PC-3 (cell line): ENCODE measurements around the gene ZNF236.

Experiments
- CTCF ChIP-seq: fragments of 300-600 bp; sonication (generic); conservative IDR thresholded peaks from 2 replicates; pipeline ENCODE4 v1.5.1; 2017; ENCODE audit warnings: antibody characterized with exemption, low read depth, mild to moderate bottlenecking, low read length
- EZH2 ChIP-seq: fragments of 300-600 bp; sonication (generic); IDR thresholded peaks from one replicate; pipeline ENCODE4 v1.6.1; 2017; ENCODE audit warnings: antibody characterized with exemption, mild to moderate bottlenecking, low read length; ENCODE audit not compliant: unreplicated experiment
- EZH2phosphoT487 ChIP-seq: fragments of 300-600 bp; sonication (generic); IDR thresholded peaks from 2 replicates; pipeline ENCODE4 v1.6.1; 2018; ENCODE audit warnings: mild to moderate bottlenecking, antibody characterized with exemption, low read length, borderline replicate concordance

GRCh38 chr18:76985951-76986236 is 163.5 kb downstream of the ZNF236 start:
- TF ChIP-seq CTCF: no peak
- TF ChIP-seq EZH2: no peak
- TF ChIP-seq EZH2phosphoT487: no peak
